Esophagus squamous epithelium (tissue), 5 donors: ENCODE results near the gene INSL3. TPM values are rescaled to one million over a fixed set of nuclear protein-coding genes. Genes with fewer than 3 reads are reported as not detected.

ENCODE experiments used
- DNase-seq: peaks from one replicate; lab custom pipeline; 2025; lab: John Stamatoyannopoulos, UW
- H3K27ac ChIP-seq, 4 donors: fragments of 200-600 bp; sonication (generic); one replicate each; pipeline ENCODE4 v1.5.1; 2016 to 2019; ENCODE audit warnings: mild to moderate bottlenecking in 1 of 4
- H3K27me3 ChIP-seq, 4 donors: fragments of 200-600 bp; sonication (generic); 1 replicate in 3 of 4; 2 replicates in 1 of 4; pipeline versions ENCODE4 v1.5.1 to v1.6.0; 2017 to 2021; ENCODE audit warnings: antibody characterized with exemption in 1 of 4
- H3K36me3 ChIP-seq, 3 donors: fragments of 200-600 bp; sonication (generic); one replicate each; pipeline ENCODE4 v1.5.1; 2016 to 2019
- H3K4me1 ChIP-seq, 3 donors: fragments of 200-600 bp; sonication (generic); one replicate each; pipeline ENCODE4 v1.5.1; 2017 to 2019
- H3K4me3 ChIP-seq, 4 donors: fragments of 200-600 bp; sonication (generic); 1 replicate in 3 of 4; 2 replicates in 1 of 4; pipeline ENCODE4 v1.5.1; 2016 to 2019; ENCODE audit warnings: mild to moderate bottlenecking in 2 of 4, moderate library complexity in 1 of 4
- H3K9me3 ChIP-seq, 3 donors: fragments of 200-600 bp; sonication (generic); one replicate each; pipeline ENCODE4 v1.5.1; 2016 to 2019
- CTCF ChIP-seq, 6 experiments: fragments of 450-650 bp in 4 of 6; fragments of 200-600 bp in 2 of 6; sonication (generic) in 2 of 6; IDR thresholded peaks; one replicate each; pipeline ENCODE4 v1.5.1; 2016 to 2019; ENCODE audit warnings: antibody characterized with exemption in 6 of 6, mild to moderate bottlenecking in 4 of 6, moderate library complexity in 4 of 6
- POLR2A ChIP-seq, 4 donors: fragments of 450-650 bp; IDR thresholded peaks; one replicate each; pipeline ENCODE4 v1.6.1; 2017; ENCODE audit warnings: antibody characterized with exemption in 4 of 4, mild to moderate bottlenecking in 4 of 4, moderate library complexity in 3 of 4
- WGBS, 2 donors: methylation state at CpG; one replicate each; pipeline ENCODE4 v1.1.5; 2018; 5-methylcytosine and 5-hydroxymethylcytosine counted together
- intact Hi-C: fragments of 100-400 bp; cut with DNase I; formaldehyde crosslinking; loops from one replicate; pipeline ENCODE4 v1.15.0; 2022
- total RNA-seq, 4 donors: library from RNA; depleted of rRNA; stranded (reverse); fragments of >200 nt; gene quantifications; one replicate each; pipeline ENCODE4 v1.1.0, GENCODE V29; 2016
- donor health status: DM: yes; HTN: yes; CAD: no.

Gene INSL3
- total RNA-seq, 4 donors from 2014 or later, result not detected

- intact Hi-C loops, result no loop called here
- 85 to 87% methylated on average over 12 to 15 of the region's 20 CpGs for WGBS, 2 donors
- Histone ChIP-seq H3K9me3 (no peaks in the 10 kb centered on the region), H3K4me1 (no peaks in the 10 kb centered on the region), H3K27ac (no peak overlapping the region), H3K4me3 (no peak overlapping the region), H3K36me3 (peaks cover 0 to 5% (median 0%) of the 10 kb centered on the region in 3 donors), H3K27me3 (peaks cover 0 to 58% (median 0%) of the 10 kb centered on the region in 4 donors)
- DNase-seq, result no peak
- no peak for TF ChIP-seq CTCF (IDR thresholded peaks at IDR 0.05)
- TF ChIP-seq POLR2A (IDR thresholded peaks at IDR 0.05), result no peak
These were observed 9.6 kb downstream of the INSL3 start for GRCh38 chr19:17811681-17812080.

- 75 to 88% methylated on average over 2 of the region's 2 CpGs for WGBS, 2 donors
- Histone ChIP-seq H3K4me3 (no peak overlapping the region), H3K36me3 (peaks cover 0 to 5% (median 0%) of the 10 kb centered on the region in 3 donors), H3K4me1 (no peaks in the 10 kb centered on the region), H3K9me3 (no peaks in the 10 kb centered on the region), H3K27ac (no peak overlapping the region), H3K27me3 (peaks cover 0 to 58% (median 0%) of the 10 kb centered on the region in 4 donors)
- no peak for DNase-seq
- intact Hi-C loops, result no loop called here
- TF ChIP-seq POLR2A (IDR thresholded peaks at IDR 0.05) (no peak), CTCF (IDR thresholded peaks at IDR 0.05) (no peak)
These were observed 10.2 kb downstream of the INSL3 start for GRCh38 chr19:17811103-17811502.

- Histone ChIP-seq H3K4me3 (no peak overlapping the region), H3K9me3 (no peaks in the 10 kb centered on the region), H3K27me3 (peaks cover 0 to 63% (median 0%) of the 10 kb centered on the region in 4 donors), H3K27ac (no peak overlapping the region), H3K4me1 (peaks cover 0 to 4% (median 0%) of the 10 kb centered on the region in 3 donors), H3K36me3 (peaks cover 0 to 5% (median 0%) of the 10 kb centered on the region in 3 donors)
- intact Hi-C loops, result no loop called here
- no peak for TF ChIP-seq CTCF (IDR thresholded peaks at IDR 0.05)
- TF ChIP-seq POLR2A (IDR thresholded peaks at IDR 0.05), result no peak
- WGBS, 2 donors, result 51 to 58% methylated on average over 18 to 22 of the region's 38 CpGs
- no peak for DNase-seq
These were observed 13.5 kb downstream of the INSL3 start for GRCh38 chr19:17807731-17808316.

- no peaks in the 10 kb centered on the region for H3K9me3 ChIP-seq
- peaks cover 0 to 64% (median 0%) of the 10 kb centered on the region in 4 donors for H3K27me3 ChIP-seq
- H3K4me3 ChIP-seq, result no peak overlapping the region
- H3K4me1 ChIP-seq, result peaks cover 0 to 4% (median 0%) of the 10 kb centered on the region in 3 donors
- TF ChIP-seq CTCF (IDR thresholded peaks at IDR 0.05) (no peak), POLR2A (IDR thresholded peaks at IDR 0.05) (no peak)
- no peak overlapping the region for H3K27ac ChIP-seq
- H3K36me3 ChIP-seq, result peaks cover 0 to 5% (median 0%) of the 10 kb centered on the region in 3 donors
- intact Hi-C loops, result no loop called here
- 64 to 100% methylated on average over 1 to 2 of the region's 3 CpGs for WGBS, 2 donors
- DNase-seq, result no peak
These were observed 14.4 kb downstream of the INSL3 start for GRCh38 chr19:17806945-17807344.

GRCh38 chr19:17805427-17805826 is 15.9 kb downstream of the INSL3 start:
- Histone ChIP-seq H3K36me3 (peaks cover 0 to 5% (median 0%) of the 10 kb centered on the region in 3 donors), H3K9me3 (no peaks in the 10 kb centered on the region), H3K4me3 (no peak overlapping the region), H3K27ac (no peak overlapping the region), H3K4me1 (peaks cover 0 to 4% (median 0%) of the 10 kb centered on the region in 3 donors), H3K27me3 (peaks cover 0 to 66% (median 0%) of the 10 kb centered on the region in 4 donors)
- intact Hi-C loops, result no loop called here
- TF ChIP-seq CTCF (IDR thresholded peaks at IDR 0.05), result no peak
- no peak for TF ChIP-seq POLR2A (IDR thresholded peaks at IDR 0.05)
- WGBS, 2 donors, result 88 to 93% methylated on average over 4 of the region's 4 CpGs
- no peak for DNase-seq
